GM18517 (cell line): ENCODE data around the gene DCAF11.

Experiments
- ATAC-seq: cut with Tn5 transposase; IDR thresholded peaks from one replicate; pipeline ENCODE4 v1.9.1; 2021; ENCODE audit warnings: mild to moderate bottlenecking, moderate library complexity; ENCODE audit not compliant: unreplicated experiment

DCAF11 gene

DNA sequence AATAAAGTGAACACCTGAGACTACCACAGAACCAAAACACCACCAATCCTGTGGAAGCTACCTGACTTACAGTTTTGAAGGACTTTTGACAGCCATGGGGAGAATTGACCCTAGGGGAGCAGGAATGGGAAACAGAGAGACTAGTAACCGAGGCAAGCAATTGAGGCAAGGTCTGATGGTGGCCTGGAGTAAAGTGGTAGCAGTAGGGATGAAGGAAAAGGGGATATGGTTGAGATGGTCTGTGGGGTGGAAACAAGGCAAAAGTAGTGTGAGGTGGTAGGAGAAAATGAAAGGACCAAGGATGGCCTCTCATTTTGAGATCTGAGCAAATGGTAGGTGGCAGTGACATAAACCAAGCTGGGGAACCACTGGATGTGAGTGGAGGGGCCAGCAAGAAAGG lies 42.3 kb downstream of the DCAF11 start:
- ATAC-seq = no peak

DNA sequence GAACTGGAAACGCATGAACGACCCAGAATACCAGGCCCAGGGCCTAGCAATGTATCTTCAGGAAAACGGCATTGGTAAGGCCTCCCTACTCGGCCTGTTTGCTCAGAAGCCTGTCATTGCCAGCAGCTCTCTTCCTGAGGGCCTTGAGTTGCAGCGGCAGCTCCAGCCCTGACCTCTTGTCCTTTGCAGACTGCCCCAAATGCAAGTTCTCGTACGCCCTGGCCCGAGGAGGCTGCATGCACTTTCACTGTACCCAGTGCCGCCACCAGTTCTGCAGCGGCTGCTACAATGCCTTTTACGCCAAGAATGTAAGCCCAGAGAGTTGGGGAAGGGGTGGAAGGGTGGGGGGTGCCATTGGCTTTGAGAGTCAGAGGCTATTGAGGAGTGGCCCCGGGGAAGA lies 42.8 kb downstream of the DCAF11 start:
- ATAC-seq = no peak

DNA sequence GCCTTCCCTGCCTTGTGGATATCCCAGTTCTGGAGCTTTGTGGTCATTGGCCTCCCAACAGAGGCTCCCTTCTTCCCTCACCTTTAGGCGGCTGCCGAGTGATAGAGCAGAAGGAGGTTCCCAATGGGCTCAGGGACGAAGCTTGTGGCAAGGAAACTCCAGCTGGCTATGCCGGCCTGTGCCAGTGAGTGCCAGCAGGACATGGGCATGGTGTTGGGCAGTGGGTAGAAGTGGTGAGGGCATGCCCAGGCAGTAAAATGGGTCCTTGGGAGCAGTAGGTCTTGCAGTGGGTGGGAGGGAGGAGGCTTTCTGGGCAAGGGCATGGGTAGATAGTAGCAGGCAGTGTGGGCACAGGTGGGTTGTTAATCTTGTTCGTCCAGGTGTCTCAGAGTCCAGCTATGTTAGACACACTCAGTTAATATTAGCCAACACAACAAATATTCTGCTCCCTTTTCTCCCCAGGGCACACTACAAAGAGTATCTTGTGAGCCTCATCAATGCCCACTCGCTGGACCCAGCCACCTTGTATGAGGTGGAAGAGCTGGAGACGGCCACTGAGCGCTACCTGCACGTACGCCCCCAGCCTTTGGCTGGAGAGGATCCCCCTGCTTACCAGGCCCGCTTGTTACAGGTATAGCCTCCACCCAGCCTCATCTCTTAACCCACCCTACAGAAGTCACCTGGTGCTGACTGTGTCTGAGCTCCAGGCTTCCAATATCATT lies 45.4 kb downstream of the DCAF11 start:
- ATAC-seq = no peak

DNA sequence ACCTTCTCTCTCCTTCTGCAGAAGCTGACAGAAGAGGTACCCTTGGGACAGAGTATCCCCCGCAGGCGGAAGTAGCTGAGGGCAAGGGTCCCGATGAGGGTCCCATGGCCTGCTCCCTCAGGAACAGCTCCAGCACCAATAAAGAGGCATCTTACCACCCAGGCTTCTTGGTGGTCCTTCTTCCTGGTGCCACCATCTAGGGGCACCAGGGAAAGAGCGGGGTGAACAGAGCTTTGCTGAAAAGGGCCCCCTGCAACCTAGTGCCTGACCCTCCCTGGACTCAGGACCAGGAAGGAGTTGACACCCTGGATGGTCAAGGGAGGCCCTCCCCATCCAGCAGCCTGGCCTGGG lies 45.9 kb downstream of the DCAF11 start:
- no peak for ATAC-seq

DNA sequence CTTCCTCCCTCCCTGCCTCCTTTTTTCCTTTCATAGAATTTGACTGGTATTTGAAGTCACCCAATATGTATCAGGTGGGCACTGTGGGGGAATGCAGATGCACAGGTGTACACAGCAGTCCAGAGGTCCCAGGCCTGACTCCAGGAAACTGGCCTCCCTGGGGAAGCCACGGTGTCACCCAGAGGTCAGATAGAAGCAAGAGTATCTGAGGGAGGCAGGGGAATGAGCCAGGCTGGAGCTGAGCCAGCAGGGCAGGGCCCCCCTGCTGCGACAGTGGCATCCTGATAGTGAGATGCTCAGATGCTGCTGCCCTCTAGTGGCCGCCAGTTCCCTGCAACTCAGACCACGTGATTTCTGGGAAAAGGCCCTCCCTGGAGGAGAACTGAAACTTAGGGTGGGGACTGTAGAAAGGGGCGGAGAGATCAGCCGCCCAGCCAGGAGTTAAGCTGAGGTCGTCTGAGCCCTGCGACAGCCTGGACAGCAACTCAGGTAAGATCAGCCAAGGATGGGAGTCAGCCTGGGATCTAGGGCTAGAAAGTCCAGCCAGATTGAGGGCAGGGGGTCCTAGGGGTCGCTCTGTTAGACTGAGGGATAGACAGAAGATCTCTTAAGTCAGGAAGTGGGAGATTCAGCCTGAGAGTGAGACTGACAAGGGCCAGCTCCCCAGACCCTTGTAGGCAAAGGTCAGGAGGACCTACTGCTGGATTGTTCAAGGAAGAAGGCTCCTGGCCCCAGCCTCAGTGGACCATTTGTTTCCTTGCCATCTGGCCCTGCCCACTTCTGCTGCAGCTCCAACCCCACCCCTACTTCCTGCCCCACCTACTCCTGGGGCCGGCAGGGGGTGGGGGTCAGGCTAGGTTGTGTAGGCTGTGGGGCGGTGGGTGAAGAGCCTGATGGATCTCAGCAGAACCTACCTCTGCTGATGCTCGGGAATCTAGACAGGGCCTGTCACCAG lies 46.5 kb downstream of the DCAF11 start, which contains the start of gene IRF9:
TSS of gene IRF9 (plus strand) at position 416 of the 955 bp plus-strand sequence. CDS start 880 bp downstream, outside the sequence.
- ATAC-seq = peak; percentile 79

DNA sequence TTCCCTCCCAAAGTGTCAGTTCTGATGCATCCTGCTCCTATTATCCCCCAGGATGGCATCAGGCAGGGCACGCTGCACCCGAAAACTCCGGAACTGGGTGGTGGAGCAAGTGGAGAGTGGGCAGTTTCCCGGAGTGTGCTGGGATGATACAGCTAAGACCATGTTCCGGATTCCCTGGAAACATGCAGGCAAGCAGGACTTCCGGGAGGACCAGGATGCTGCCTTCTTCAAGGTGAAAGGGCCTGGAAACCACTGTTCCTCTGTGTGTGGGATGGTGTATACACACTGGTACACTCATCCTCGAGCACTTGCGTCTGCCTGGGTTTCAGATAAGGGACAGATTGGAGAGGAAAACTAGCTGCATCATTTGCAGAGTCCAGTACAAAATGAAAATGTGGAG lies 47.5 kb downstream of the DCAF11 start:
- ATAC-seq = no peak

DNA sequence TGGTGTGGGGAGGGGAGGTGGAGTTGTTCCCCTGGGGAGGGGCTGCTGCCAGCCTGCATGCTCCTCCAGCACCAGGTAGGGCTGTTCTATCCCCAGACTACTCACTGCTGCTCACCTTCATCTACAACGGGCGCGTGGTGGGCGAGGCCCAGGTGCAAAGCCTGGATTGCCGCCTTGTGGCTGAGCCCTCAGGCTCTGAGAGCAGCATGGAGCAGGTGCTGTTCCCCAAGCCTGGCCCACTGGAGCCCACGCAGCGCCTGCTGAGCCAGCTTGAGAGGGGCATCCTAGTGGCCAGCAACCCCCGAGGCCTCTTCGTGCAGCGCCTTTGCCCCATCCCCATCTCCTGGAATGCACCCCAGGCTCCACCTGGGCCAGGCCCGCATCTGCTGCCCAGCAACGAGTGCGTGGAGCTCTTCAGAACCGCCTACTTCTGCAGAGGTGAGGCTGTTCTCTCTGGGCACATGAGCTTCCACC lies 50.0 kb downstream of the DCAF11 start:
- ATAC-seq = no peak

DNA sequence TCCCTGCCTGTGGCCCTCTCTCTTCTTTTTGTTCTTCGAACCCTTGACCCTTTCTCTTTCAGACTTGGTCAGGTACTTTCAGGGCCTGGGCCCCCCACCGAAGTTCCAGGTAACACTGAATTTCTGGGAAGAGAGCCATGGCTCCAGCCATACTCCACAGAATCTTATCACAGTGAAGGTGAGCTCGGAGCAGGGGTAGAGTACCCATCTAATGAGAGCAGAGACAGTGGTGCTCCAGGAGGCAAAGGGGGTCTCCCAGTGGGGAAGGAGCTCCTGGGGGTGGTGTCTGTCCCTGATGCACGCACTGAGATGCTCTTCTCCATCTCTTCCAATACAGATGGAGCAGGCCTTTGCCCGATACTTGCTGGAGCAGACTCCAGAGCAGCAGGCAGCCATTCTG lies 51.2 kb downstream of the DCAF11 start:
- ATAC-seq = no peak

DNA sequence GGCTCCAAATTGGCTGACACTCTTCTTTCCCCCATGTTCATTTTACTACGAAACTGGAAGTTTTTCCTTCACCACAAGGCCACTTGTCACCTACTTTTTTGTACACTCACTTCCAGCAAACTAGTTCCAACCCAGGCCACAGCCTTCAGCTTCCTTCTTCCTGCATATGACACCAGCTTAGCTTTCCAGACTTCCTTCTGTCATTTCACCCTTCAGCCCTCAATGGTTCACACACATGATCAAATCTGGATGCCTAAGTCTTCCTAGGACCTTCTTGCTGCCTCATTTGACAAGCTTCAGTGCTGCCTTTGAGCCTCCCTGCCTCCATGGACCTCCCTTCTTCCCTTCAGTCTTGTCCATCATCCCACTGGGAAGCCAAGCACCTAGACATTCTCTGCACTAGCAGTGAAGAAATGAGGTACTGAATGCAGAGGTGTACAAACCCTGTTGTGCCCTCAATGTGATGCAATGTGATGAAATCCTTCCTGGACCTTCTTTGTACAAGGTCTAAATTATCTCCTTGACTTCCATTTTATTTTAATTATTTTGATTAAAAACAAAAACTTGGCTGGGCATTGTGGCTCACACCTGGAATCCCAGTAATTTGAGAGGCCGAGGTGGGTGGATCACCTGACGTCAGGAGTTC lies 53.0 kb downstream of the DCAF11 start:
- ATAC-seq = no peak

DNA sequence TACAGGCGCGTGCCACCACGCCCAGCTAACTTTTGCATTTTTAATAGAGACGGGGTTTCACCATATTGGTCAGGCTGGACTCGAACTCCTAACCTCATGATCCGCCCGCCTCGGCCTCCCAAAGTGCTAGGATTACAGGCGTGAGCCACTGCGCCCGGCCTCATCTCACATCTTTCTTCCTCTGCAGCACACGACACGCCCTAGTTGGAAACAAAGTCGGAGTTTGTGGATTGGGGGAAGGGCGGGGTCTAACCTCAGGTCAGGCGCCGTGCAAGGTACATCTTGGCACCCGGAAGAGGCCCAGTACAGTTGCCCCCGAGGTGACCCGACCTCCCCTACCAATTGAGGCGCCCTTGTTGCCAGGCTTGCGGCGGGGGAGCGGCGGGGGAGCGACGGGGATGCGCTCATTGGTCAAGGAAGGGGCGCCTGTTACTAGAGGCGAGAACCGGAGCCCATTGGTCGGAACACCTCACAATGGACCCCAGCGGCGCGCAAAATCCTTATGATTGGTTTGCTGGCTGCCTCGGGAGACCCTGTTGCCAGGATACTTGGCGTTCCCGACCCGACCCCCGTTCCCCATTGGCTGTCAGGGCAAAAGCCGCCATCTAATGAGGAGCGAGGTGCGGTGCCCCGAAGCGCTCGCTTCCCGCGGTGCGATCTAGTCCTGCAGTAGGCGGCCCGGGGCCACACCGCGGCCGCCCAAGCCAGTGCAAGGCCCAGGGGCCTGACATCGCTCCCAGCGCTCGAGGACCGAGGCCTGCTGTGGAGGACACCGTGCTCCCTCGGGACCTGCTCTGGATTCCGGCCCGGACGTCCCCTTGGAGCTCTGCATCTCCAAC lies 57.1 kb downstream of the DCAF11 start, which contains the start of gene REC8:
TSS of gene REC8 (plus strand) at position 659 of the 839 bp plus-strand sequence. CDS start 473 bp downstream, outside the sequence.
- peak; percentile 58 for ATAC-seq

DNA sequence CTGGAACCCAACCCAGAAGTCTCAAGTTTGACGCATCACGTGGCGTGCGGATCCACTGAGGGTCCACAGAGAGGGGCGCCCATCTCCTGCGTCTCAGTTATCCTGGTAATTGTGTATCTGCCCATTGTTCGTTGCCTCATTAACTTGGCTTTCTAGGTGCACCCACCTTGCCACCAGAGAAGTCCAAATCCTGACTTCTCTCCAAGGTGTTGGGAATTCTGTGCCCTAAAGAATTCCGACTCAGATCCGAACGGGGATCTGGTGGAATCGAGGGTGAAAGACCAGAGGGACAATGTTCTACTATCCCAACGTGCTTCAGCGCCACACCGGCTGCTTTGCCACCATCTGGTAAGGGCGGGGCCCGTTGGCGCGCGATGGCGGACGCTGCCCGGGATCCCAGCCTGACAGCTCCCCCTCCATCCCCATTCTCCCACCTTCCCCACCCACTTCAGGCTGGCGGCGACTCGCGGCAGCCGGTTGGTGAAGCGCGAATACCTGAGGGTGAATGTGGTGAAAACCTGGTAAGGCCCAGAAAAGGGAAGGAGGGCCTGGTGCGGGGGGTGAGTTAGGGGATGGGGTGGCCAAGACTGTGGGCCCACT lies 57.8 kb downstream of the DCAF11 start:
- ATAC-seq = no peak

DNA sequence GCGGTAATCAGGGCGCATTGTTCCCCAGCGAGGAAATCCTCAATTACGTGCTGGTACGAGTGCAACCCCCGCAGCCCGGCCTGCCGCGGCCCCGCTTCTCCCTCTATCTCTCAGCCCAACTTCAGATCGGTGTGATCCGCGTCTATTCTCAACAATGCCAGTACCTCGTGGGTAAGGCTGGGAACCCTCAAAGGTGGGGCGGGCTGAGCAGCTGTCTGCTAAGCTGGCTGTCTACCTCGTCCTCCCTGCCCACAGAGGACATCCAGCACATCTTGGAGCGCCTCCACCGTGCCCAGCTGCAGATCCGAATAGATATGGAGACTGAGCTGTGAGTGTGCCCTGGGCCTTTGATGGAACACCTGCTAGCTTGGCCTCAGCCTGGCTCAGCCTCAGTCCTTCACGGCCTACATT lies 58.3 kb downstream of the DCAF11 start:
- ATAC-seq = no peak
